Spleen (tissue), 7 donors: ENCODE data around the gene BAHCC1.

Experiments
- POLR2A ChIP-seq, 3 donors: fragments of 450-650 bp; IDR thresholded peaks; one replicate each; pipeline ENCODE4 v1.5.1; 2017; ENCODE audit warnings: antibody characterized with exemption in 3 of 3, mild to moderate bottlenecking in 1 of 3
- TF ChIP-seq, protein P1 (sequence below), 11 experiments: fragments of 200-600 bp in 7 of 11; fragments of 450-650 bp in 4 of 11; sonication (generic) in 4 of 11; IDR thresholded peaks in 8 of 11; conservative IDR thresholded peaks in 3 of 11; 1 replicate in 7 of 11; 2 replicates in 4 of 11; pipeline versions ENCODE4 v1.4.0 to v1.8.0; 2016 to 2021; ENCODE audit warnings: antibody characterized with exemption in 11 of 11, inconsistent platforms in 4 of 11, mild to moderate bottlenecking in 1 of 11
- donor health status: DM: no; HTN: no; CAD: no; lungs with moderate emphysema.
- donor health status: DM: no; HTN: no; CAD: no.
- donor health status: DM: no; HTN: no; CAD: no.

DNA sequence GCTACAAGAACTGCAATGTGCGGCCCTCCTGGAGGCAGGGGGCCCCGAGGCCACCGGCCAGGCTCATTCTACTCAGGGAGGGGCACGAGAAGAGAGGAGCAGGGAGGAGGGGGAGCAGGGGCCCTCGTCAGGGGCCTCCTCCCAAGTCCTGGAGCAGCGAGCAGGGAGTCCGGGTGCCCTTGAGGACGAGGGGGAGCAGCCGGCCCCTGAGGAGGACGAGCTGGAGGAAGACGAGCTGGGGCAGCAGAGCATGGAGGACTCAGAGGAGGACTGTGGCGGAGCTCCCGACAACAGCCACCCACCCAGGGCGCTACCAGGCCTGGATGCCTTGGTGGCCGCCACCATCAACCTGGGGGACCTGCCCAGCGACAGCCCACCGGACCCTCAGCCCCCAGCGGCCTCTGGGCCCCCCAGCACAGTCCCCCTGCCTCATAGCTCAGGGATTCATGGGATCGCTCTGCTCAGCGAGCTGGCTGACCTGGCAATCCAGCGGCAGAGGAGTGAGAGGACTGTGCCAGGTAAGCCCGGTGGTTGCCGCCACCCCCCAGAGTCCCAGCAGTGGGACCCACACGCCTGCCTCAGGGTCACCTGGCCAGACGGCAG, 52.2 kb downstream of the BAHCC1 start:
- no peak for TF ChIP-seq POLR2A (IDR thresholded peaks at IDR 0.05)
- TF ChIP-seq, protein P1, sequence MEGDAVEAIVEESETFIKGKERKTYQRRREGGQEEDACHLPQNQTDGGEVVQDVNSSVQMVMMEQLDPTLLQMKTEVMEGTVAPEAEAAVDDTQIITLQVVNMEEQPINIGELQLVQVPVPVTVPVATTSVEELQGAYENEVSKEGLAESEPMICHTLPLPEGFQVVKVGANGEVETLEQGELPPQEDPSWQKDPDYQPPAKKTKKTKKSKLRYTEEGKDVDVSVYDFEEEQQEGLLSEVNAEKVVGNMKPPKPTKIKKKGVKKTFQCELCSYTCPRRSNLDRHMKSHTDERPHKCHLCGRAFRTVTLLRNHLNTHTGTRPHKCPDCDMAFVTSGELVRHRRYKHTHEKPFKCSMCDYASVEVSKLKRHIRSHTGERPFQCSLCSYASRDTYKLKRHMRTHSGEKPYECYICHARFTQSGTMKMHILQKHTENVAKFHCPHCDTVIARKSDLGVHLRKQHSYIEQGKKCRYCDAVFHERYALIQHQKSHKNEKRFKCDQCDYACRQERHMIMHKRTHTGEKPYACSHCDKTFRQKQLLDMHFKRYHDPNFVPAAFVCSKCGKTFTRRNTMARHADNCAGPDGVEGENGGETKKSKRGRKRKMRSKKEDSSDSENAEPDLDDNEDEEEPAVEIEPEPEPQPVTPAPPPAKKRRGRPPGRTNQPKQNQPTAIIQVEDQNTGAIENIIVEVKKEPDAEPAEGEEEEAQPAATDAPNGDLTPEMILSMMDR (IDR thresholded peaks at IDR 0.05 in 8 of 11, conservative IDR thresholded peaks at IDR 0.05 in 3 of 11), result no peak
